ENCODE results near the gene TFF1. TPM values are rescaled to one million over a fixed set of nuclear protein-coding genes. Genes with fewer than 3 reads are reported as not detected.

TFF1 gene
- total RNA-seq, 1 donor from 2014 or later: not detected

GRCh38 chr21:42331660-42332059, 34.7 kb downstream of the TFF1 start:
- no peak overlapping the region for H3K27ac ChIP-seq
- peaks cover 16% of the 10 kb centered on the region for H3K9me3 Mint-ChIP-seq
- no peak overlapping the region for H3K4me2 ChIP-seq
- no peak overlapping the region for H3K4me3 Mint-ChIP-seq
- H3K9ac ChIP-seq: no peak overlapping the region
- H3K27me3 ChIP-seq: no peaks in the 10 kb centered on the region
- peaks cover 7% of the 10 kb centered on the region for H3K27me3 Mint-ChIP-seq (ENCODE audit: insufficient read depth, low read depth)
- H3K9me3 ChIP-seq (ENCODE audit: low read depth): no peaks in the 10 kb centered on the region
- no peaks in the 10 kb centered on the region for H4K20me1 ChIP-seq (ENCODE audit: low read depth)
- no peaks in the 10 kb centered on the region for H3F3A ChIP-seq (ENCODE audit: low read depth)
- H3K4me3 ChIP-seq: no peak overlapping the region
- peaks cover 12% of the 10 kb centered on the region for H3K4me1 Mint-ChIP-seq
- TF ChIP-seq EZH2phosphoT487 (IDR thresholded peaks at IDR 0.05) (no peak), EZH2 (IDR thresholded peaks at IDR 0.05) (no peak), CTCF (IDR thresholded peaks at IDR 0.05) (no peak)
- no peak for DNase-seq (ENCODE audit: low spot score)
- H3K79me2 ChIP-seq (ENCODE audit: low read depth): no peaks in the 10 kb centered on the region
- H3K4me1 ChIP-seq: peaks cover 10% of the 10 kb centered on the region
- H3K27ac Mint-ChIP-seq: no peak overlapping the region
- H3K36me3 Mint-ChIP-seq: no peaks in the 10 kb centered on the region
- no peak overlapping the region for H2AFZ ChIP-seq (replicated peaks)
- H3K36me3 ChIP-seq: no peaks in the 10 kb centered on the region

- H3K9me3 Mint-ChIP-seq: peaks cover 16% of the 10 kb centered on the region
- no peaks in the 10 kb centered on the region for H3F3A ChIP-seq (ENCODE audit: low read depth)
- no peak overlapping the region for H3K4me3 Mint-ChIP-seq
- no peaks in the 10 kb centered on the region for H3K79me2 ChIP-seq (ENCODE audit: low read depth)
- H4K20me1 ChIP-seq (ENCODE audit: low read depth): no peaks in the 10 kb centered on the region
- H3K27me3 Mint-ChIP-seq (ENCODE audit: insufficient read depth, low read depth): peaks cover 9% of the 10 kb centered on the region
- H3K4me2 ChIP-seq: no peak overlapping the region
- H3K36me3 ChIP-seq: no peaks in the 10 kb centered on the region
- no peaks in the 10 kb centered on the region for H3K9me3 ChIP-seq (ENCODE audit: low read depth)
- no peak for DNase-seq (ENCODE audit: low spot score)
- H2AFZ ChIP-seq (replicated peaks): no peak overlapping the region
- H3K27ac ChIP-seq: no peak overlapping the region
- H3K4me1 ChIP-seq: no peaks in the 10 kb centered on the region
- H3K9ac ChIP-seq: no peak overlapping the region
- no peaks in the 10 kb centered on the region for H3K27me3 ChIP-seq
- H3K4me3 ChIP-seq: no peak overlapping the region
- peaks cover 4% of the 10 kb centered on the region for H3K4me1 Mint-ChIP-seq
- TF ChIP-seq EZH2phosphoT487 (IDR thresholded peaks at IDR 0.05) (no peak), CTCF (IDR thresholded peaks at IDR 0.05) (no peak), EZH2 (IDR thresholded peaks at IDR 0.05) (no peak)
- H3K36me3 Mint-ChIP-seq: no peaks in the 10 kb centered on the region
- no peak overlapping the region for H3K27ac Mint-ChIP-seq
Observed at GRCh38 chr21:42330380-42331371, 35.7 kb downstream of the TFF1 start.

GRCh38 chr21:42324896-42325295, 41.4 kb downstream of the TFF1 start:
- Histone ChIP-seq H3K4me3 (no peak overlapping the region), H2AFZ (replicated peaks) (no peak overlapping the region), H3K27me3 (no peaks in the 10 kb centered on the region), H3K4me2 (no peak overlapping the region), H3K27ac (no peak overlapping the region), H3K36me3 (no peaks in the 10 kb centered on the region), H3K4me1 (no peaks in the 10 kb centered on the region), H3F3A (ENCODE audit: low read depth) (no peaks in the 10 kb centered on the region), H4K20me1 (ENCODE audit: low read depth) (no peaks in the 10 kb centered on the region), H3K9ac (no peak overlapping the region), H3K79me2 (ENCODE audit: low read depth) (no peaks in the 10 kb centered on the region), H3K9me3 (ENCODE audit: low read depth) (no peaks in the 10 kb centered on the region)
- Mint-ChIP-seq H3K9me3 (peaks cover 6% of the 10 kb centered on the region), H3K4me1 (no peaks in the 10 kb centered on the region), H3K27ac (no peak overlapping the region), H3K27me3 (ENCODE audit: insufficient read depth, low read depth) (peaks cover 9% of the 10 kb centered on the region), H3K36me3 (no peaks in the 10 kb centered on the region), H3K4me3 (no peak overlapping the region)
- TF ChIP-seq CTCF (IDR thresholded peaks at IDR 0.05) (no peak), EZH2 (IDR thresholded peaks at IDR 0.05) (no peak), EZH2phosphoT487 (IDR thresholded peaks at IDR 0.05) (no peak)
- DNase-seq (ENCODE audit: low spot score): no peak

Data from neural progenitor cell (in vitro differentiated cells).